NOMO-1 treated with DMSO at 0.1 percent for 48 hours (cell line): Measurements from ENCODE around the gene CERK.

Experiments
- DNase-seq: peaks from one replicate; lab custom pipeline; 2025; ENCODE audit not compliant: unreplicated experiment; lab: John Stamatoyannopoulos, UW

Gene CERK

DNA sequence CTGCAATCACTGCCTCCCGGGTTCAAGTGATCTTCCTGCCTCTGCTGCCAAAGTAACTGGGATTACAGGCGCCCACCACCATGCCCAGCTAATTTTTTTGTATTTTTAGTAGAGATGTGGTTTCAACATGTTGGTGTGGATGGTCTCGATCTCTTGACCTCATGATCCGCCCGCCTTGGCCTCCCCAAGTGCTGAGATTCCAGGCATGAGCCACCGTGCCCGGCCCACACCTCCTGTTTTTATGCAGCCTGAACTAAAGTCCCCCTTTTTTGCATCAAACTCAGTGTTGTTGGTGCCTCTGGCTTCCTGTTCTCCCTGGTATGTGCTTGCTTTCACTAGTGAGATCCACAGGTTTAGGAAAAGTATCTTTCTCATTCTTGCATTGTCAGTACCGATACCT lies 28.6 kb upstream of the CERK start:
- DNase-seq = no peak

GRCh38 chr22:46764779-46765485 lies 26.9 kb upstream of the CERK start:
- no peak for DNase-seq

DNA sequence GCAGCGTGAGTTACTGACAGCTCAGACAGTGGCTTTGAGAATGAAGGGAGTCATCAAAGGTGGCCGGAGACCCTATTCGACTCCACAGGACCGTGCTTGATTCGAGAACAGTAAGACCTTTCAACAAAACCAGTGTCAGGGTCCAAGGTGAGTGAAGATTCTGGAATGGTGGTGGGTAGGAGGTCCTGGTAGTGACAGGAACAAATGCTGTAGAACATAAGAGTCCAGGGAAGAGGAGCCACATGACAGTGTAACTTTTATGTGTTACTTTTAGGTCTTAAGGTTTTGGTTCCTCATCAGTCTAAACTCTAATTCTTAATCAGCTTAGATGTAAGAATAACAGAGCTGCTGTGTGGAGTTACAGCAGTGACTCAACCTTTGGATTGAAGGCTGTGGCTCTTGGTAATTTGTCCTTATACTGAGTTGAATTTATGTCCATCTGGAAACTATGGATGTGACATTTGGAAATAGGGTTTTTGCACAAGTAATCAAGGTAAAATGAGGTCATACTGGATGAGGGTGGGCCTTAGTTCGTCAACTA lies 26.2 kb upstream of the CERK start:
- DNase-seq = no peak

- DNase-seq = no peak
Observed at GRCh38 chr22:46763051-46763705, 25.1 kb upstream of the CERK start.

- DNase-seq = peak; percentile 91
Observed at GRCh38 chr22:46762238-46763050, 24.4 kb upstream of the CERK start, which contains the start of gene TBC1D22A. TBC1D22A (plus strand) TSS chr22:46762650; CDS start chr22:46762787, 137 bp downstream.

GRCh38 chr22:46761539-46762237 lies 23.6 kb upstream of the CERK start:
- no peak for DNase-seq

DNA sequence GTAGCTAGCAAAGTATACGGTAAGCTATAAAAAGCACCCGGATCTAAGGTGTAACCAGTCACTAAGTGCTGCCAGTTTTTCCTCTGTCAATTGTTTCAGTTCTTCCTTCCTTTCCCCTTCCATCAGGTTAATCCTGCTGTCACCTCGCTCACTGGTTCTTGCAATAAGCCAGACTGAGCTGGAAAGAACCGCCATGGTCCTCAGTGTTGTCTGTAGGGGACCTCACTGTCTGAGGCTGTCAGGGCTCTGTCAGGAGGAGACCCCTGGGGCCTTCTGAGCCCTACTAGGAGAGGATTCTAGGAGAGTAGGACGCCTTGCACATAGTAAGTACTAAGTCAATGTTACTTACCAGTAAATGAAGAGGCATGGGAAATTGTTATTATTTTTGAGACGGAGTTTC lies 23.0 kb upstream of the CERK start:
- DNase-seq = no peak

GRCh38 chr22:46758867-46759290 lies 20.8 kb upstream of the CERK start:
- DNase-seq = peak; percentile 71

DNA sequence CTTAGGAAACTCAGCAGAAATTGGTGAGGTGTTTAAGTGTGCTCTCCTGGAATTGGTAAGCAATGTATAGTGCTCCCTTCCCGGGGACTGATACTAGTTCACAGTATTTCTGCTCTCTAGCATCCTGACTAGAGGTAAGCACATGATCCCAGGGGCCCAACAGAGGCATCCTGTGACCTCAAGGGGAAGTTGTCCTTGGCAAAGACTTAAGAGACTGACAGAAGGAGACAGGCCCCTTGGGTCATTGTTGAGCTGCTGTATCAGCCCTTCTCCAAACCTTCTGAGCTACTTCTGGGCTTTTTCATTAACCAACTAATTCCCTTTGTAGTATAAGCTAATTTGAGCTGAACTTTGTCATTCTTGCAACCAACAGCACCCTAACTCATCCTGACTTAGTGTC lies 20.1 kb upstream of the CERK start:
- peak; percentile 28 for DNase-seq

DNA sequence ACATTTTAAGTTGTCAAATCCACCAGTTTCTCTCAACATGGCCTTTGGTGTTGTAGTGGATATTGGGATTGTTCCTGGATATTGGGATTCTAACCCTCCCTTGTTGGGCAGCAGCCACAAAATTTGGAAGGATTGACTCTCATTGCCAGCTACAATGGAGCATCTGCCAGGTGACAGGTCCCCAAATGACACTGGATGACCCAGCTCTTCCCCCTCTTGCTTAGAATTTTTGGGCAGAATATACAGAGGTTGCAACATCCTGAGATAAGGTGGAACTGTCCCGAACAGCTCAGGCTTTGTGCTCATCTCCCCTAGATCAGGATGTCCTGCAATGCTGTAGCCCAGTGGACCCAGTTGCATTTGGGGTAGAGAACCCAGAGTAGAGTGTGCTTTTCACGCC lies 19.1 kb upstream of the CERK start:
- no peak for DNase-seq

DNA sequence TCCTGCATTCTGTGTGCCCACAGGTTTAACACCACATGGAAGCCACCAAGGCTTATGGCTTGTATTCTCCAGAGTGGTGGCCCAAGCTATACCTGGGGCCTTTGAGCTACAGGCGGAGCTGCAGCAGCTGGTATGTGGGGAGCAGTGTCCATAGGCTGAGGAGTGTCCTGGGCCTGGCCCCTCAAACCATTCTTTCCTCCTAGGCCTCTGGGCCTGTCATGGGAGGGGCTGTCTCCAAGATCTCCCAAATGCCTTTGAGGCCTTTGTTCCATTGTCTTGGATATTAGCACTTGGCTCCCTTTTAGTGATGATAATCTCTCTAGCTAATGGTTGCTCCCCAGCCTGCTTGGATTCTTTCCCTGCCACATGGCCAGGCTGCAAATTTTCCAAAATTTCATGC lies 18.0 kb upstream of the CERK start:
- DNase-seq = no peak

GRCh38 chr22:46755525-46755924 lies 17.5 kb upstream of the CERK start:
- no peak for DNase-seq

GRCh38 chr22:46754826-46755225 lies 16.8 kb upstream of the CERK start:
- no peak for DNase-seq

- DNase-seq = peak; percentile 72
Observed at GRCh38 chr22:46754110-46754799, 16.2 kb upstream of the CERK start.

DNA sequence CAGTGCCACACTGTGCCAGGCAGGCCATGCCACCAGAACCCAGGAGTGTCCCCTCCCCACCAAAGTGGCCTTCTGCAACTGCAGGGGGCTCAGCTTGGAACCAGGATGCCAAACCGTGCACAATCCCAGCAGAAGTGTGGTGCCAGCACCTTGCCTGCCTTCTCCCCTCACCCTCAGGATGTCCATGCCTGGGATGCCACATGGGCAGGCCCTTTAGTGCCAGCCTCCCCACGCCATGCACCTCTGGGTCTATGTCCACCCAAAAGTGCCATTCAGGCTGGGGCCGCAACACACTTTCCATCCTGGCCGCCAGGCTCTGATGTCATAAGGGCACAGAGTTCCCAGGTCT lies 15.7 kb upstream of the CERK start:
- no peak for DNase-seq

- no peak for DNase-seq
Observed at GRCh38 chr22:46753360-46753759, 15.3 kb upstream of the CERK start.

- no peak for DNase-seq
Observed at GRCh38 chr22:46752988-46753310, 14.9 kb upstream of the CERK start.

- DNase-seq = no peak
Observed at GRCh38 chr22:46752286-46752987, 14.4 kb upstream of the CERK start.

GRCh38 chr22:46750863-46751443 lies 12.9 kb upstream of the CERK start:
- DNase-seq = no peak

GRCh38 chr22:46750530-46750800 lies 12.4 kb upstream of the CERK start:
- DNase-seq = no peak
